GM19023 (cell line): ENCODE results near the gene PARP8.
A peak's percentile ranks its signal among the peaks of the same experiment; 100 is the strongest.

ENCODE experiments used
- ATAC-seq: cut with Tn5 transposase; IDR thresholded peaks from one replicate; pipeline ENCODE4 v1.9.1; 2021; ENCODE audit warnings: mild to moderate bottlenecking, moderate library complexity; ENCODE audit not compliant: unreplicated experiment

PARP8 gene

DNA sequence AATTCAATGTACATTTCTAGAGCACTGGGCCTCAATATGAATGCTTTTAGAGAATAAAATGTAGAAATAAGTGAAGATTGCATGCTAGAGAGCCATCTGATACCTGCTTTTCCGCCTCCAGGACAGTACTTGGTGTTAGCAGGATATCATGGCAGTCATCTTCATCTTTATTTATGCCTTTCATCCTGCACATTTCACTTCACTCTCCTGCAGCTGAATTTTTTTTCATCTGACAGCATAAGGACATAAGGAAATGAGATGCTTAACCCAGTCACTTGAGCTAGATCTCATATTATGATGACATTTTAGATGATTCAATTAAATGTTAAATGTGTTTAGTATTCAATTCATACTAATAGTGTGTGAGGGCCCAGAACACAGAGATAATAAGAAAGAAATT lies 162.6 kb downstream of the PARP8 start:
- no peak for ATAC-seq

DNA sequence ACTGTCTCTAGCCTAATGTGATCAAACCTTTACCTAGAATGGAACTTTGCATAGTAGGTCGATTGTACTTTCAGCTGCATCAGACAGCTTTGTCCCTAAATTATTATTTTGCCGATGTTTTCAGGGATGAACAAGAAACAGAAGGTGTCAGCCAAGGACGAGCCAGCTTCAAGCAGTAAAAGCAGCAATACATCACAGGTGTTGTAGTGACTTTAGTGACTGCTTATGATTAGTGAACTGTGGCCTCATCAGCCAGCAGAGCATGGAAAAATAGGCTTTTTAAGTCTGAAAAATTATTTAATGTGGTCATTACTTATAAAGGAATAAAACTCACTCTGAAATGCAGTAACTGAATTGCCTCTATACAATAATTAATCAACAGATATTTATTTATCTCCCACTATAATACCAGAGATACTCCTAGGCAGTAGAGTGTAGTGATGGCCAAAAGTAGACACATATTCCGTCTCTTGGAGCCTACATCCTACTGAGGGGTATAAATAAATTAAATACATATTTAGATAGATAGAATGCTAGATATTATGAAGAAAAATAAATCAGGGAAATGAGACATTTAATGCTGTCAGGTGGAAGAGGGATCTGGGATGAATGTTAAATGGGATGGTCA lies 166.3 kb downstream of the PARP8 start:
- no peak for ATAC-seq

DNA sequence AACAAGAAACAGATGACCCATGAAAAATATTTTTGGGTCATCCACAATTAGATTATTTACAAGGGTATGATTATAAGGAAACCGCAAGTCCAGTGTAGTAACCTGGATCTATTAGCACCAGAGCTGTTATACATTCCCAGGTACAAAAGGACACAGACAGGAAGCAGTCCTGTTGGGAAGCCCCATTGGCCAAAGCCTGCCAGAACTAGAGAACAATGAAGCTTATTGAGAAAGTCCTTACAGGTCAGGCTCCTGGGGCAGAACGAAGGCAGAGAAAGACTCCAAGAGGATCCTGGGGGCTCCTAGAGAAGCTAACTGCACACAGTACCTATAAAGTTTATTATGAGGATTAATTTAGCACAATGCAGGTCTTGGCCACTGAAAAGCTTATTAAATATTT lies 169.9 kb downstream of the PARP8 start:
- no peak for ATAC-seq

DNA sequence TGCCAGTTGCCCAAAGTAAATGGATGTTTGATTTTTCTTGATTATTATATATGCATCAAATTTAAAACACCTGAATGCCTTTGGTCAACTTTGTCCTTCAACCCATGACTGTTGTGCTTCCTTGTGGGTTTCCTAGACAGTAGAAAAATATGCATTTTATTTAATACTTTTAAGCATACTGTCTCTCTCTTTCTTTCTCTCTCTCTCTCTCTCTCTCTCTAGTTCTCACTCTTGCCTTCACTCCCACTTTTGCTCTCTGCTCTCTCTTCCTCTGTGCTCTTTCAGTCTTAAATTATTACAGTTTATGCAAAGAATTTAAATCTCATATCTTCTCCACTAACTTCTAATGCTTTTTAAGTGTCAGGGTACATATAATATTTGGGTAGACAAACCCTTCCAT lies 173.0 kb downstream of the PARP8 start:
- ATAC-seq: no peak

DNA sequence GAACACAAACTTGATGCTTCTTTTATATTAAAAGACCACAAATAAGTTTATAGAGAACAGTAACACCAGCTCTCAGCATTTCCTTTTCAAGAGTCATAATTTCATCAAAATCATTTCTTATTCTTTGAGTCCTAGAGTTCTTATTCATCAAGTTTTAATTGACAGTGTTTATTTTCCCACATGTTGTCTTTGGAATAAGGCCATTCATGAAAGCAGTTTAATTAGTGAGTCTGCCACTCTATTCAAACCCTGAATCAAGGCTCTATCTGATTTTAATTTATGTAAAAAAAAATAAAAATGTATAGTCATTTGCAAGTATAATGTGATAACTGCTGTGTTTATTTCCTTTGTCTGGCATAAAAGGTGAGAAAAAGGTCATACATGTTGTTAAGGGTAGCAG lies 176.7 kb downstream of the PARP8 start:
- no peak for ATAC-seq

DNA sequence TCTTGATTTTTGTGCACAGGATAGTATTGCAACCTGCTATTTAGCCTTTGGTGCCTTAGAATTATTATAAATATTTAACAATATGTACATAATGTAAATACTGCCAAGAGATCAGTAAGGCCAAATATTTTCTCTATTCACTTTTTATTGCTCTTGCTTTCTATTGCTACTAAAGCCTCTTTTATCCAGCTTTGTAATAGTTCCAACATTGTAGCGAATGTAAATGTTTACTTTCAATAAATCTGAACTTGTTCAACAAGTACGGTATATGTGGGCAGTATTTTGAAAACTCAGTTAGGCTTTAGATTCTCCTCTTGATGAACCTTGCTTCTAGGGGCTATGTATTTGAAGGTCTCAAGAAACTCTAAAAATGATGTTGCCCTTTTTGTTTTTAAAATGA lies 179.8 kb downstream of the PARP8 start:
- ATAC-seq: no peak

DNA sequence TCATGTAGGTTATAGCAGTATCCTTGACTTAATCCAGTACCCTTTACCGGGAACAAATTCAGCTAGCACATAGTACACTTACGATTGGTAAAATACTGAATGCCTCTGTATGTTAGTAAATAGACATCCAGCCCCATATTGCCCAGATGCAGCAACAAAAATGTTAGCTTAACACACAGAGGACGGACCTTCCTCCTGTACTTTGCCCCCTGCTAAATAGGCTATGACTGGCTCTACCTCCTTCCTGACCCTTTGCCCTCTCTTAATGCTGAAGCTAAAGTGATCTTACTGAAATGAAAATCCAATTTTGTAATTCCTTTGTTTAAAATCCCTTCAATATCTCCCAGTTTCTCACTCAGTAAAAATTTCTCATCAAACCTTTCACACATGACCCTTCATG lies 183.1 kb downstream of the PARP8 start:
- no peak for ATAC-seq

DNA sequence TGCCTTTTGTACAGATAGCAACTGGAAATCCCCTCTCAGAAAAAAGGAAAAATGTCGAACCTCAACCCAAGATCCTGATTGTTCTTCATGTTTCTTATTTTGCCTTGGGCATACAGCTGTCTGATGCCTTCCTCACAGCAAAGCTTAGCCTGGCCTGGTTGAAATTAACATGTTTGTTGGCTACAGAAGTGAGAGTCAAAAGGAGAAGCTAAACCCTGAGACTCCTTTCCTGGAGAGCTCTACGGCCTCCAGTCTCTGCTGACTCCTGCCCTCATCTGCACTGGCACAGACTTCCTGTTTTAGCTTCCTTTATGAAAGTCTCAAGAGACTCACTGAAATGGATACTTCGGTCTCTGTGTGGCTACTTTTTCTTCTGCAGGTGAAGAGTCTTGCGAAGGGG lies 186.7 kb downstream of the PARP8 start:
- peak; percentile 79 for ATAC-seq

DNA sequence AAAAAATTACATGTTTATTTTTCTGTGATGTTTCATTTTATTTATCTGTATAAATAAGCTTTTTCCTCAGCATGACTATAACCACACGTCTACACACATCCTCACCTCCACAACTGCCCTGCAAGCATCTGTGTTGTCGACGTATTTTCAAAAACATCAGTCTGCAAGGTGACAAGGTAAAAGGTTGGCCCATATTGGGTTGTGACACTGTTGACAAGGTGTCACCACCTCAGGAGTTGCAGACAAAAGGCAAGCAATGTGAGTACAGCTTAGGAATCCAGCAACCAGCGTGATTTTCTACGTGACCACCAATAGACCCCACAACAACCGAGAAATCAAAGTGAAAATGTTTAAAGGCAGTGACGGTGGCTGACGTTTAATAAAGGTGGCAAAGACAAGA lies 187.6 kb downstream of the PARP8 start:
- ATAC-seq: no peak

DNA sequence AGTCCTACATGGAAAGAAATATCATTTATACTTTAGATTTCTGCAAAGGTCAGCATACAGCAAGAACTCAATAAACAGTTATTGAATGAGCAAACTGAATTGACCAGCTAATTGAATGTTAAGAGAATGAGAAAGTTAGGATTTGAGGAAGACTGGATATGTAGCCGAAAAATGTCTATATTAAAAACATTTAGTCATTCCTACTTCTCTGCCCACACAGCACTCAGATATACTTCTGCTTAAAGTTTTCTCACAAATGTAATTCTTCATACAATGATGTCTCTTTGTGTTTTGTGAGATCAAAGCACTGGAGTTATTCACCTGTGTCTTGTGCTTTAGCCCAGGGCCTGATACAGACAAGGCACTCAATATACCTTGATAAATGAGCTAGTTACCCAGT lies 188.6 kb downstream of the PARP8 start:
- ATAC-seq: no peak

DNA sequence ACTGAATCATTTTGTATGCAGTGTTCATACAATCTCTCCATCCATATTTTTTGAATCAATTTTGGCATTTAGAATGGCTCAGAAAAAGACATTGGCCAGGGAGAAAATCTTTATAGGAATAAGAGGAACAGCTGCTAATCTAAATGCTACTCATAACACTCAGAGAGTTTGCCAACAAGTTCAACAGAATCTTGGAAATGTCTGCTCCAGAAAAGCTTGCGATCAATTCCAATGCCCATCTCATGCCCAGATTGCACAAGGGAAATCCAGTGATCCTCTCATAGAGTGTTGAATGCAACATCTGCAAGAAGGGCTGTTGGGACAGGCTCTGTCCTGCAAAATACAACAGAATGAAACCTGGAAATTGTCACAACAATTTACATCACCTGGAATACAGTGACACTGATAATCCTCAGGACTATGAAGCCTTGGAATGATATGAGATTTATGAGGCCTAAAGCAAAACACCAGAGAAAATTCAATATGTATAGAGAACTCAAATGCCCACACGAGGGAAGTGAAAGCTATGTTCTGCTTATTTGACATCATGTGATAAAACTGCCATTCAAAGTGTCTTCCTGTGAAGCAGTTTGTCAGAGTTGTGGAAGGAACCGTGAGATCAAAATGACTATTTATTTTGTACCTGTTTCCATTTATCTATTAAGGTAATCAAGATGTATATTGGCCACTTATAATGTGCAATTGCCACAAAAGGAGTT lies 190.1 kb downstream of the PARP8 start:
- peak; percentile 71 for ATAC-seq

DNA sequence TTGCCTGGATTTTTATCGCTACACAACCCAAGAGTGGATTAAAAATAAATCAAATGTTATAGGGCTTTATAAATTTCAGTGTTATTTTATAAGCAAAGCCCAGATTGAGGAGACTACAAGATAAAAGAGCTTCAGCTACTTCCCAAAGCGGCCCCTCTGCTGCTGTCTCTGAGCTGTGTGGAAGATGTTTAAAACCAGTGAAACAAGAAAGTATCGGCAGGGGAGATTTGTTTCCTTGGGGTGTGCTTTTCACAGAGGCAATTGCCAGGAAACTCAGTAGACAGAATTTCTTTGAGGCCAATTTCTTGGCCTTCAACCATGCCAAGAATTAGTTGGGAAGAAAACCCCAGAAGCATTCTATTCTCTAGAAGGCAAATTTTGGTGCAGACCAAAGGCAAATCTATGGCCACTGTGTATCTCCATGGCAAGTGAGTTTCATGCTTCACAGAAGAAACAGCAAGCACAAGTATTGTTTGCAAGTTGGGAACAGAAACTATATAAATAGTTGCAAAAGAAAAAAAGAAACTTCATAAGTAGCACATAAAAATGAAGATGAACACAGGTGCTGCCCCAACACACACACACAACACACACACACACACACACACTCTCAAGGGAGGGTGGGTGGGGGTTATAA lies 197.2 kb downstream of the PARP8 start:
- ATAC-seq: no peak

DNA sequence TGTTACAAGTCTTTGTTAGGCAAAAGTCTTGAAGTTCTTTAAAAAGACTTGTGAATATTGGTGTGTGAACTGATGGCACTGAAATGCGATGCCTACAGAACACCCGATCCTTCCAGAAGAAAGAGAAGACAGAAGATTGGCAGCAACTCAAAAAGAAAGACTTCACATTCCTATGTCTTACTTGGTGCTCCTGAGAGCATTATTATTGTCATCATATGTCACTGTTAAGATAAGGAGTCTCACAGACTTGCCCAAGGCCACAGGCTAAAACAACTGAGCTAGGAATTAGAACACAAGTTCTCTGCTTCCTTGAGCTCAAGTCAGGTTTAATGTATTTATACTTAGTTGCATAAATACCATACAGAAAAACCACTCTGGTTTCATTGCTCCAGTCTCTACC lies 198.0 kb downstream of the PARP8 start:
- ATAC-seq: no peak

DNA sequence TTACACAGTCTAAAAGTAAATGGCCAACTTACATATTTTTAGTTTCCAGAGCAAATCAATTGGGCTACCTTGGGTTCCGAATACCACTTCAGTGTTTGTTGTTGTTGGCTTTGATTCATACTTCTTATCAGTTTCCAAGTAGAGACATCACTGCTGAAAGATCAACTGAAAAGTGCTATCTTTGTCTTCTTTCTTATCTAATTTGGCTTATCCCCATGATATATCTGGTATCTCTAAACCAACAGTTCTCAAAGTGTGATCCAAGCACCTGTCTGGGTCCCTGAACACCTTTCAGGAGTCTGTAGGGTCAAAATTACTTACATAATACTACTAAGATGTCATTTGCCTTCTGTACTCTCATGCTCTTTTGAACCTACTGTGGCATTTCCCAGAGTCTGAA lies 200.0 kb downstream of the PARP8 start:
- no peak for ATAC-seq

DNA sequence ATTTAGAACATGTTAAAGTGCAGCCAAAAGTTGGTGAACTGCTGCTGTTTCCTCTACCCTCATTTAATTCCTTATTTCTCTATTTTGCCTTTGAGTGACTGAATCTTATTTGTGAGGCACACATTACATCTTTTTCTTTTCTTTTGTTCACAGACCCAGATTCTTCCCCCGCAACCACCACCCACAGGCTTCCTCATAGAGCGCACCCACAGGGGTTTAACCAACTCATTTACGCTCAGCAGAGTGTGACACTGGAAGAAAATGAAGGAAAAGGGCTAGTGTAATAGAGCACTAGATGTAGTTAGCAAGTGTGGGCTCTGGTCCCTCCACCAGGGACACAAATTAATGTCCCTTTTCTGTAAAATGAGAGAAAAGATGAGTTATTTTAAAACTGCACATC lies 200.7 kb downstream of the PARP8 start:
- ATAC-seq: no peak

DNA sequence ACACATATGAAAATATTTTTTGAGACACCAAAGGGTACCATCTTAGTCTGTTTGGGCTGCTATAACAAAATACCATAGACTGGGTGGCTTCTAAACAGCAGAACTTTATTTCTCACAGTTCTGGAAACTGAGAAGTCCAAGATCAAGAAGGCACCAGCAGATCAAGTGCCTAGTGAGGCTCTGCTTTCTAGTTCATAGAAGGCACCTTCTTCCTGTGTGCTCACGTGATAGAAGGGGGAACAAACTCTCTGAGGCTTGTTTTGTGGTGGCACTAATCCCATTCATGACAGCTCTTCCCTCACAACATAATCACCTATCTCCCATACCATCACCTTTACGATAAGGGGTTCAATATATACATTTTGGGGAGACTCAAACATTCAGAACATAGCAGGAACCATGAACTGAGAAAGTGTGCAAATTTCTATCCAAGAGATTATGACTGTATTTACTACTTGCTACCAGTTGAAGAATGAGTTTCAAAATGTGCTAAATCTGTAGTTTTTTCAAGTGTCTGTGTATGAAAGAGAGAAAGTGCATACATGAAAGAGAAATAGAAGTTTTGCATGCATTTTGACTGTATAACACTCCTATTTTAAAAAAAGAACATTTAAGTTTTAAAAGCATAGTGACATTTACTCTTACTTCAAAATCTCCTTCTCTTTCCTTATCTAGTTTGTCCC lies 207.3 kb downstream of the PARP8 start:
- ATAC-seq: no peak

DNA sequence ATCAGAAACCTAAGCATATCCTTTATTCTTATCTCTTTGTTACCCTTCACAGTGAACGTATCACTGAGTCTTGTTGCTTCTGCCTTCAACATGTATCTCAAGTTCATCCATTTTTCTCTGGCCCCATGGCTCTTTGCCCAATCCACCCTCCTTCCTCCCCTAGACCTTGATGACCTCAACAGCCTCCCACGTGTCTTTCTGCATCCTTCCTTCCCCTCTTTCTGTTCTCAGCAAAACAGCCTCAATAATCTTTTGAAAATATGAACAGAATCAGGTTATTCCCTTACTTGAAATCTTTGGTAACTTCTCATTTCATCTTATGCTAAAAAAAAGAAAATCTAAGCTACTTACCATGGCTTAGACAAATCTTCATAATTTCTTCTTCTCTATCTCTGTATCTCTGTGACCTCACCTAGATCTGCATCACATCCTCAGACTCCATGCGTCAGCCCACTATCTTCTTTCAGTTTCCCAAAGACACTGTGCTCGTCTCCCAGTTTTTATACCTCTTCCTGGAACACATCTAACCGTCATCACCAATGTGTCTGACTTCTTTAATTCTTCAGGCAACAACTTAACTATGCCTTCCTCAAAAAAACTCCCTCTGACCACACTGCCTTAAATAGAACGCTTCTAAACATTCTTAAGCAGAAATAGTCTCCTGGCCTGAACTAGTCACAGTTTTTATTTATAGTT lies 208.0 kb downstream of the PARP8 start:
- ATAC-seq: no peak

DNA sequence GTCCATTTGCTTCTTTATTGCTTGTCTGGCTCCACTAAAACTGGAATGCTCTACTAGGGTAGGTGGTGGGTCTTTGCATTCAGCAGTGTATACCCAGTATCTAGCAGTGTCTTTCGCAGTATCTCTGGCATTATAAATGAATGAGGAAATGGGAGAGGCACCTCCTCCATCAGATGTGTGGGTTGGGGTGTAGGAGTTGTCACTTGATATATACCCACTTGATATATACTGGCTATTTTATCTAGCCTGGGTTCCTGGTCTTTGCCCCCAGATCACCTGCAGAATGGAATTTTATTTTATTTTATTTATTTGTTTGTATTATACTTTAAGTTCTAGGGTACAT lies 208.5 kb downstream of the PARP8 start:
- no peak for ATAC-seq

DNA sequence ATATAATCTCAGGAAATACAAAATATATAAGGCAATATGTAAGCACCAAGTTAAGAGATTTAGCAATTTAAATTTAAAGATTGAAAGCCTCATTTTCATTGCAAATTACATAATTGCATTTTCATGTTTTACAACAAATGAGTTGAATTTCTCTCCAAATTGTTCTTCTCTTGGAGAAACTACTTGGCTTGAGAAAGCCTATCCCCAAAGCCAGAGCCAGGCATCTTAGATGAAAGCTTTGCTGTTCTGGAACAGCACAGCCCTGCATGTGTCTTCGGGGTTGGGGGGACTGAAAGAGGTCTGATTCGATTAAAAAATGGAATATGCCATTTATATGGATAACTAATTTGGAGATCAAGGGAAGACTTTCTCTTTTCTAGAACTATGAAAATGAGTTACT lies 212.0 kb downstream of the PARP8 start:
- ATAC-seq: no peak

DNA sequence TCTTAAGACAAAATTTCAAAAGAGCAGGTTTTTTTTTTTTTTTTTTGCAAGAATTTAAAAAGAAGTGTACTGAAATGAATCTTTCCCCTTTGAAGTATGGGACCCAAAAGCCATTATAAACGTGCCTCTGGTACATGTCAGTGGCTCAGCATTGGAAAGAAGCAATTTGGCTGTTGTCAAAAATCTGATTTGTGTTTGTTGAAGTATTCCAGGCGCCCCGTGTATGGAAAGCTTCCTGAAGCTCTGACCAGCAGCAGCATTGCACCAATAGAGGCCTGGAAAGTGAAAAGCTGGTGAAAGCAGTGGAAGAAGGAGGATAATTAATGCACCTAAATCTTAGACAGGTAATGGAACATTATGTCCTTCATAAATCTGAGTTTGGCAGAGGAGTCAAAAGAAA lies 215.0 kb downstream of the PARP8 start:
- no peak for ATAC-seq

DNA sequence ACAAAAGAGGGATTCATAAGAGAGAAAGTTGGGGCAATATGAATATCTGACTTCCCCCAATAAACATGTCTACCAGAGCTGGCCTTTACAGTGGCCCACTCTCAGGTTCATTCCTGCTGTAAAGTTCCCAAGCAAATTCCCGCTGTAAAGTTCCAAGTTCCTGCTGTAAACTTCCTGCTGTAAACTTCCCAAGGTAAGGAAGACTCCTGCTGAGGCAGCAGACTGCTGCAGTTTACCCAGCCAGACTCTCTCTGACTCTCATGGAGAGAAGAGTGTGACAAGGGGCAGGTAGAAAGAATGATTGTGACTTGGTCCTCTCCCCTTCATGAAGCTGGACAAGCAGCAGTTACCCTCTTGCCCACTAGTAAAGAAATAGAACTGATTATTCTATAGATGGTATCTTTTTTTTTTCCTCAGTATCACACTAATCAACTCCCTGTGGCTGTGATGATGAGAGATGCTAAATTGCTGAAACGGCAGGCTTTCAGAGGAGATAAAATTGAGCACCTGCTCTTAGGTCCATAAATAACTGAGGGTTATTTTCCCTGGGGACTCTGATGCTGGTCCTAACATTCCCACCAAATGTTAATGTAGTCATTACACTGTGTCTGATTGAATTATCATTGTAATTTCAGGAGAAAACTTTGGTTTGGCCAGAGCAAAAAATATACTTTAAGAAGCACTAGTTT lies 220.4 kb downstream of the PARP8 start:
- ATAC-seq: no peak
